ENCODE data around the gene MAP3K7CL. TPM values are rescaled to one million over a fixed set of nuclear protein-coding genes. Genes with fewer than 3 reads are reported as not detected.

Gene MAP3K7CL
- polyA plus RNA-seq, 1 donor from 2014 or later, result 68.6 TPM

DNA sequence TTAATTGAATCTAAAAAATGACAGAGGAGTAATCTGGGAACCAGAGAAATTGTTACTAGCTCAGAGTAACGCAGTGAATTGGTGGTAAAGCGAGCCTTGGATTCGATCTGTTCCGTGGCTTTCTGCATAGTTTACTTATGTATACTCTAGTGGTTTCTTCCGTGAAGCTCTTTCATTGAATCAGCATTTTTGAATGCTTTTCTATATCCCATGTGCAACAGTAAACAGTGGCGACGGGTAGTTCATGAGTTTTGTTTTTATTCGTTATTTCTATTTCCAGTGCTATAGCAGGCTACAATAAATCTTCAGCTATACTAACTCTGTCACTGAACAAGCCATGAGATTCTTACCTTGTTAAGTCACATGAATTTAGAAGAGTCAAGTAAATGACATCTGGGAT, 14.5 kb upstream of the MAP3K7CL start:
- Mint-ChIP-seq H3K4me1 (peaks cover 20 to 24% (median 20%) of the 10 kb centered on the region in 3 donors), H3K27ac (peak overlapping the region in 1 of 3 donors; percentile 64), H3K27me3 (no peaks in the 10 kb centered on the region), H3K4me3 (no peak overlapping the region), H3K36me3 (peaks cover 2% of the 10 kb centered on the region), H3K9me3 (no peaks in the 10 kb centered on the region)

DNA sequence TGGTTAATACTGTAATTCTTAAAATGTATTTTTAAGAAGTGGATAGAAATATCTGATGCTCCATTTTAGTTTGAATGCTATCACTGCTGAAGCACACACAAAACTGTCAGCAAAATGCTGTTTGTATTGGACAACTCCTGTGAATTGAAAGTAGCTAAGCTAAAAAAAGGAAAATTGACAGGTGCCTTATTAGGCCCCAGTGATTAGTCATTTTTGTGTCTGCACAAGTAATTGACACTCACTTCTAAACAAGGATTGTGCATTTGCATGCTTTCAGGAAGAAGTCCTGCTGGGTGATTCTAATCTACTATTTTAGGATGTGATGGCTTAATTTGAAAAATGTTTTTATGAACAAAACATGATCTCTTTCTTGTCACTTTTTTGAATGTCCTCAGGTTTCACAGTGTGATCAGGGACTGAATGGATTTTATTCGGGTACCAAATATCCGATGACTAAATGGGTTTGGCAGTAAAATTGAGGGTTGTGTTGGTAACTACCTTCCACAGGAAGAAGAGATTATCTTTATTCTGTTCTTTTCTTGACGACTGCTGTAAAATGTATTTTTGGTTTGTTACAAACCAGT, 13.0 kb upstream of the MAP3K7CL start:
- Mint-ChIP-seq H3K27ac (peak overlapping the region in 1 of 3 donors; percentile 4), H3K9me3 (no peaks in the 10 kb centered on the region), H3K27me3 (no peaks in the 10 kb centered on the region), H3K4me1 (peaks cover 34 to 37% (median 34%) of the 10 kb centered on the region in 3 donors), H3K36me3 (peaks cover 2% of the 10 kb centered on the region), H3K4me3 (peak overlapping the region in 2 of 4 donors; percentile 61 to 85)

DNA sequence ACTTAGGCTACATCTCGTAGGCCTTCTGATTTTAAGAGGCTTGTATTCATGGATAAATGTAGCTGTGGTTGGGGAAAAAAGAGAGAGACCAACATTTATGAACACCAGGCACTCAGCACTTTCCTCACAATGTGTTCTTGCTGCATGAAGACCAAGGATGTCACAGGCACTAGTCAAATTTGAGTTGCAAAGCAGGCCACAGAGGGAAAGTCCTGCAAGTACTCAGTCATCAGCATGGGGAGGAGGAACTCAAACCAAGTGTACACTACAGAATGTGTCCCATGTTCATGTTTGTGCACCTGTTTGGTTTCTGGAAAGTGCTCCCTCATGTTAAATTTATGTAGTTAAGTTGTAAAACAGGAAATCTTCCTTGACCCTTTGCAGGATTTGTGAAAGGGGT, 8.7 kb upstream of the MAP3K7CL start:
- no peaks in the 10 kb centered on the region for H3K27me3 Mint-ChIP-seq
- H3K9me3 Mint-ChIP-seq, result no peaks in the 10 kb centered on the region
- H3K36me3 Mint-ChIP-seq, result peaks cover 2% of the 10 kb centered on the region
- peak overlapping the region; percentile 84 to 96 (median 88) for H3K4me3 Mint-ChIP-seq
- H3K4me1 Mint-ChIP-seq, result peaks cover 44 to 49% (median 49%) of the 10 kb centered on the region in 3 donors
- peak overlapping the region; percentile 87 to 97 (median 89) for H3K27ac Mint-ChIP-seq

DNA sequence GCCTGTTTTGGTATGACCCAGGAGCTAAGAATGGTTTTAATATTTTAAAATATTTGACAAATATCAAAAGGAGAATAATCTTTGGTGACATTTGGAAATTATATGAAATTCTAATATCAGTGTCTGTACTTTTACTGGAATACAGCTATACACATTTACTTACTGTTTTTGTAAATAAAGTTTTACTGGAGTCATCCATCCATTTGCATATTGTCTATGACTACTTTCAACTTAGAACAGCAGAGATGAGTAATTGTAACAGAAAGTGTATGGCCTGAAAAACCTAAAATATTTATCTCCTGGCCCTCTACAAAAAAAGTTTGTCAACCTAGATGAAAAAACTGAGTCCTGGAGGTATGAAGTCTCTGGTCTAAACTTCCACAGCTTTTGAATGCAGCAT, 5.8 kb upstream of the MAP3K7CL start:
- Mint-ChIP-seq H3K27ac (peak overlapping the region; percentile 73 to 88 (median 80)), H3K4me3 (peak overlapping the region in 2 of 4 donors; percentile 65 to 80), H3K9me3 (peaks cover 0 to 5% (median 0%) of the 10 kb centered on the region in 3 donors), H3K27me3 (no peaks in the 10 kb centered on the region), H3K4me1 (peaks cover 33 to 35% (median 34%) of the 10 kb centered on the region in 3 donors), H3K36me3 (peaks cover 2% of the 10 kb centered on the region)

DNA sequence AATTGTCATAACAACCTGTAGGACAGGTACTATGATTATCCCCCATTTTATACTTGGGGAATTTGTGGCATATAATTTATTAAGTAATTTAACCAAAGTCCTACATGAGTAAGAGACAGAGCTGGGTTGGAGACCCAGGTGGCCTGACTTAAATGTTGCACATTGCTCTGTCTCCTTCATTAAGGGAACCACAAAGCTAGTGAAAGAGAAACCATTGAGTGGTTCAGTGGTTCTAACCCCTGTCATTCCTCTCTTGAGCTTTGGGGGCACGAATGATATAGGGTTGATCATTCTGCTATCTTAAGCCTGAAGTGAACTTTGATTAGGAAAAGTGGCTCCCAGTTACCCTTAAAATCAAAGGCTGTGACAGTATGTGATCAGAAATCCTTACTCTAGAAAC, 5.3 kb upstream of the MAP3K7CL start:
- H3K27me3 Mint-ChIP-seq, result no peaks in the 10 kb centered on the region
- peak overlapping the region; percentile 73 to 88 (median 80) for H3K27ac Mint-ChIP-seq
- H3K4me1 Mint-ChIP-seq, result peaks cover 32 to 33% (median 32%) of the 10 kb centered on the region in 3 donors
- peaks cover 4% of the 10 kb centered on the region for H3K36me3 Mint-ChIP-seq
- peaks cover 0 to 5% (median 0%) of the 10 kb centered on the region in 3 donors for H3K9me3 Mint-ChIP-seq
- H3K4me3 Mint-ChIP-seq, result peak overlapping the region in 3 of 4 donors; percentile 34 to 80 (median 65)

DNA sequence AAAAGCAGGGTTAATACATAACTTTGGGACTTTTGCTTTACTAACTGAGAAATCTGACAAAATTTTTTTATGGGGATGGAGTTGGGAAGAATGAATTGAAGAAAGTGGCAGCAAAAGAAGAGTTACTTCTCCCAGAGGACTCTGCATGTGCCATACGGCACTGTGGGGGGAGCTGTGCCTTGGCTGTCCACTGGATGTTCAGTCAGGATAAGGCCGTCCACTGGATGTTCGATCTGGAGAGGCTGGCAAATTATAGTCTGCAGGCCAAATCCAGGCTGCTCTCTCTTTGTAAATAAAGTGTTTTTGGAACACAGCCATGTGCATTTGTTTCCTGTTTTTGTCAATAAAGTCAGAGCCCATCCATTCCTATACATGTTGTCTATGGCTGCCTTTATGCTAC, 4.5 kb upstream of the MAP3K7CL start:
- Mint-ChIP-seq H3K27ac (no peak overlapping the region), H3K4me3 (peak overlapping the region in 1 of 4 donors; percentile 22), H3K27me3 (no peaks in the 10 kb centered on the region), H3K36me3 (peaks cover 4% of the 10 kb centered on the region), H3K9me3 (peaks cover 0 to 5% (median 0%) of the 10 kb centered on the region in 3 donors), H3K4me1 (peaks cover 28 to 32% (median 29%) of the 10 kb centered on the region in 3 donors)

DNA sequence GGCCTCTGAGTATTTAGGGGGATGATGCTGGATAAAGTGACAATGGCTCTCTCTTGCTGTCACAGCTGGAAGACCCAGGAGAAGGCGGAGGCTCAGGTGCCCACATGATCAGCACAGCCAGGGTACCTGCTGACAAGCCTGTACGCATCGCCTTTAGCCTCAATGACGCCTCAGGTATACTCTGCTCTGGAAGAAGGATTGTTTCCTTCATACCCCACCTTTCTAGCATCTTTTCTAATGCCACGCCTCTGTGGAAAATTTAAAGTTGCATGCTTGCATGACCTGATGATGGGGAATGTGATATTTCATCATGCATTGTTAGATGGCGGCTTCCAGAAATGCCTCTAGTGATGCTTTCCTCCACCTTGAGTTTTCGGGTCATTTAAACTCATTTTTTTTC, 2.8 kb downstream of the MAP3K7CL start:
- H3K4me3 Mint-ChIP-seq, result no peak overlapping the region
- H3K4me1 Mint-ChIP-seq, result peaks cover 0 to 5% (median 2%) of the 10 kb centered on the region in 3 donors
- H3K36me3 Mint-ChIP-seq, result peaks cover 10% of the 10 kb centered on the region
- no peaks in the 10 kb centered on the region for H3K27me3 Mint-ChIP-seq
- no peak overlapping the region for H3K27ac Mint-ChIP-seq
- H3K9me3 Mint-ChIP-seq, result peaks cover 0 to 5% (median 0%) of the 10 kb centered on the region in 3 donors

DNA sequence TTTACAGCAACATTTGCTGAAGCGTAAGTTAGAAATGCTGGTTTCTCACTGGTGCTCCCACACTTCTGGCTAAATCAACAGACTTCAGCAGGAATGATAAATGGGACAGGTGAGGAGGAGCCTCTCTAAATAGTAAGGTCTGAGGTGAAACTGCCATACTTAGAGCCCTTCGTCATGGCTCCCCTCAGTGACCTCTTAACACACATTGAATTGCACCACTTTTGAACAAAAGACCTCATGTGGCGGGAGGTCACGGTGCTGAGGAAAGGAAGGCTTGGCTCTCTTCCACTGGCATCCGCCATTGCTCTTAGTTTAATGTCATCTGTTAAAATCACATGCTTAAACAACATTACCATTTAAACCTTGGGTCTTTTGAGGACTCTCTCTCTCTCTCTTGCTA, 3.4 kb downstream of the MAP3K7CL start:
- Mint-ChIP-seq H3K27me3 (no peaks in the 10 kb centered on the region), H3K9me3 (peaks cover 0 to 5% (median 0%) of the 10 kb centered on the region in 3 donors), H3K4me3 (no peak overlapping the region), H3K36me3 (peaks cover 10% of the 10 kb centered on the region), H3K4me1 (peaks cover 0 to 5% (median 2%) of the 10 kb centered on the region in 3 donors), H3K27ac (no peak overlapping the region)

DNA sequence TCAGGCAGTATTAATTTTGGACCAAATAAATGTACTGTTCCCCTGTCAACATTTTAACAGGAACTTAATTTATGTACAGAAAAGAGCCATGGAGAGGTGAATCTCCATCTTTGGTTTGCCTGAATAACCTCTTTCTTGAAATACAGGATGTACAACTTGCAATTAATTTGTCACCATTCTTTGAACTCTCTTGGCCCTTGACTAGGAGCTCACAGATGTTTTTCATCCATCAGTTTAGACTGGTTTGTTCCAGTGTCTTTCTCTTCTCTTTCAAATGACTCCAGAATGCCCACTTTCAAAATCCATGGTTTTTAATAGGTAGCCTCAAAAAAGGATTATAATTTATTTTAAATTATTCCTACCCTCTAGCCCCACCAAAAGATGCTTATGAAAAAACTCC, 5.0 kb downstream of the MAP3K7CL start:
- no peak overlapping the region for H3K4me3 Mint-ChIP-seq
- no peak overlapping the region for H3K27ac Mint-ChIP-seq
- no peaks in the 10 kb centered on the region for H3K27me3 Mint-ChIP-seq

DNA sequence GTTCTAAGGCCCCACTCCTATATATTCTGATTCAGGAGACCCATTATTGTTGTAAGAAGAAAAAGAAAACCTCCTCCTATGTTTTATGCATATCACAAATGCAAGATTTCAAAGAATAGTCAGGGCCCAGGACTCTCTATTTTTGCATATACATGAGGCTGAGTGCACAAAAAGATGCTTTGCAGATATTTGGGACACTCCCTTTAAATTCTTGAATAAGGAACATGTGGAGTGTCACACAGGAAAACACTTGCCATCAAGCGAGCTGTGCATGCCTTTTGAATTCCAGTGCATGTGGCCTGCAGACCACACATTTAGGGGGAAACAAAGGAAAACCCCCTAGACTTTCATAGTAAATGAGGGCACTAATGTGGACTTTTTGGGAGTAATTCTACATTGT, 5.6 kb downstream of the MAP3K7CL start:
- no peak overlapping the region for H3K27ac Mint-ChIP-seq
- peaks cover 13% of the 10 kb centered on the region for H3K36me3 Mint-ChIP-seq
- peaks cover 0 to 1% (median 0%) of the 10 kb centered on the region in 3 donors for H3K4me1 Mint-ChIP-seq
- H3K27me3 Mint-ChIP-seq, result no peaks in the 10 kb centered on the region
- H3K9me3 Mint-ChIP-seq, result no peaks in the 10 kb centered on the region
- H3K4me3 Mint-ChIP-seq, result no peak overlapping the region

More for the DNA sequence above, 5.0 kb downstream of the MAP3K7CL start:
- H3K9me3 Mint-ChIP-seq, result no peaks in the 10 kb centered on the region
- H3K4me1 Mint-ChIP-seq, result peaks cover 0 to 2% (median under 1%) of the 10 kb centered on the region in 3 donors
- peaks cover 9% of the 10 kb centered on the region for H3K36me3 Mint-ChIP-seq

DNA sequence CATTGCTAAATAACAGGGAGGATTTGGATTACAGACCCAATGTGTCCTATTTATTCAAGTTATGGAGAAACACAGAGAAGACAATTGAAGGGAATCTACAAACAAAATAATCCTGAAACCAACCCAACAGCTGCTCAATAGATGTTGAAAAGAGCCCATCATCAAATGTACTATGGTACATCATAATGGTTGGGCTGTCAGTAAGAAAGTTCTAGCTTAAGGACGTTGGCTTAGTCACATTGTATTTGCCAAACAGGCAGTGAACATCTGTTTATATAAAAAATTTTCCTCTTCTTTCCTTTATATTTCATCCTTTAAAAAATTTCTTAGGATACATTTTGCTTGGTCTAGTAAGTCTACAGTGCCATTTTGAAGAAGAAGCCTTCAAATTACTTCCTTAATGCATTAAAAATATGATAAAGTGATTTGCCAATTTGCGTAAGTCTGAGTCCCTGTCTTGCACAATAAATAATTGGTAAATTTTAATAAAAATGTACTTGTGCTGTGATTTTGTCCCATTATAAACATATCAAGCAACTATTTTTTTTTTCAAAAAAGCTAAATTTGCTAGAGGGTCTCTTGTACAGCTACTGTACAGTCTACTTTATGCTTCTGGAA, 14.4 kb downstream of the MAP3K7CL start:
- no peak overlapping the region for H3K27ac Mint-ChIP-seq
- H3K4me1 Mint-ChIP-seq, result peaks cover 0 to 2% (median 0%) of the 10 kb centered on the region in 3 donors
- H3K4me3 Mint-ChIP-seq, result no peak overlapping the region
- H3K36me3 Mint-ChIP-seq, result peaks cover 5% of the 10 kb centered on the region
- no peaks in the 10 kb centered on the region for H3K27me3 Mint-ChIP-seq
- H3K9me3 Mint-ChIP-seq, result no peaks in the 10 kb centered on the region

DNA sequence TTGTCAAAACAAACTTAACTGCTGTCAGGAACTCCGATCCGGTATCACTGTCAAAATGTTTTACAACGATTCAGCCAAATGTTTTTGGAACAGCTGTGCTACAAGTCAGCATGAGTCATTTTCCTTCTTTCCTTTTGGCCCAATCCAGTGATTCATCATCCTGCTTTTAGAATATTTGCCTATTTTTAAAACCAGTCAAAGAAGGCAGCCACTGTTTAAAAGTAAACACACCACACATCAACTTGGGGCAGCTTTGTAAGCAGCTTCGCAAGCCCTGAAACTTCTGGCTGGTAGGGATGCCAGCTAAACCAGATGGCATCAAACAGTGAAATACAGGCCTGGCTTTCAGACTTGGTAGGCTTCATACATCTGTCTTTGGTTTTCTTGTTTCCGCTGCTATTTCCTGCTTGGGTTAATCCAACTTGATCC, 14.9 kb downstream of the MAP3K7CL start:
- Mint-ChIP-seq H3K27ac (no peak overlapping the region), H3K4me3 (no peak overlapping the region), H3K9me3 (no peaks in the 10 kb centered on the region)

DNA sequence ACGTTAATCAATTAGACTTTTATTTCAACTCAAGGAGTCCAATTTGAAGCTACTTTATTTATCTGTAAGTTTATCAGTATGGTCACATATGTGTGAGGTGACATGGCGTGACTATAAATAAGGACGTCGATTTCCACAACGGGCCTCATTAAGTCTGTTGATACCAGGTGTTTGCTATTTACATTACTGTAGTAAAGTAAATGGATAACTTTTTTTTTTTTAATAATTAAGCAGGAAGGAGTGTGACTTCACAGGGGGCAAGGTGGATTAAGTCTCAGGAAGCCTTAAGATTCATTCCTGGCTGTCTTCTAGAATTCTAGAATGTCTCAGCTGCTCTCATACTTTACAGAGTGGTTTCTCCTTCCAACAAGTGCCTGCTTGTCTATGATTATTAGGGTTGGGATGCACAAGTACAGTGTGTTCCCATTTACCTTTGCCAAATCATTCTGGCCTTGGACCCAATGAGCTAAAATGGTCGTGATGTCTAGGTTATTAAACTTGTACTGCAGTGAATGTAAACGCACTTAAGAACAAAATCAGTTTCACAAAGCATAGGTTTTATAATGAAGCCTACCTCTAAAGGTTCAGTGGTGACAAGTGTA, 15.5 kb downstream of the MAP3K7CL start:
- Mint-ChIP-seq H3K36me3 (peaks cover under 1% of the 10 kb centered on the region), H3K27ac (no peak overlapping the region), H3K4me1 (peaks cover 0 to 2% (median 0%) of the 10 kb centered on the region in 3 donors), H3K9me3 (no peaks in the 10 kb centered on the region), H3K27me3 (no peaks in the 10 kb centered on the region), H3K4me3 (no peak overlapping the region)

More for the DNA sequence above, 14.9 kb downstream of the MAP3K7CL start:
- H3K4me1 Mint-ChIP-seq, result peaks cover 0 to 2% (median 0%) of the 10 kb centered on the region in 3 donors
- peaks cover 5% of the 10 kb centered on the region for H3K36me3 Mint-ChIP-seq
- H3K27me3 Mint-ChIP-seq, result no peaks in the 10 kb centered on the region

DNA sequence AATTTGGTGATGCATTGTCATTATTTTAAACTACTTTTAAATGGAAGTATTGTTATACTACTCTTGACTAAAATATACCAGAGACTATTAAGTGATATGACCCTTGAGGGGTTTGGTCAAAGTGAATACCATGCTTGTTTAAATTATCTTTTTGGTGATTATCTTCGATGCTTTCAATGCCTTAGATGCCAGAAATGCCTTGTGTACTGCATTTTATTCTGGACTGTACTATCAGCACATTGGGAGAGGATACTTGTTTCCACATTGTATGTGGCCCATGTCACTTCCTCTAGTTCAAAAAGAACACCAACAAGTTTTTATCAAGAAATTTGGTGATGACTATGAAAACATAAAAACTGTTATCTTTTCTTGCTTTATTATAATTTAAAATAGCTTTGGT, 16.3 kb downstream of the MAP3K7CL start:
- no peaks in the 10 kb centered on the region for H3K27me3 Mint-ChIP-seq
- H3K4me1 Mint-ChIP-seq, result no peaks in the 10 kb centered on the region

DNA sequence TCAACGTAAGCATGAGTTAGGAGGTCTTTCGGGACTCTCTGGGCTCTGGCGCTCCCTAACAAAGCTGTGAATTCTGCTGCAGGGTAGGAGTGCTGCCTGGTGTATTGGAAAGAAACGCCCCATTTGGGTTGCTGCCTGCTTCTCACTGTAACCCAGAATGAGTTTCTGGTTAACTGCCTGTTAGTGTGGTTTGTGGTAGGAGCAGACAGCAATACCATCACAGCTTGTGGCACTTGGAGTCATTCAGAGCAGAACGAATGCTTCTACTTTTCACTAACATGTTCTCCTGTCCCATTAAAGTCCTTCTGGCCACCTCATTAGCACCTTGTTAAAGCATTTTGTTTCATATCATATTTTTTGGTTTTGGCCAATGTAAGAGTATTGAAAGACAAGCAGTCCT, 18.1 kb downstream of the MAP3K7CL start:
- H3K36me3 Mint-ChIP-seq, result peaks cover 6% of the 10 kb centered on the region
- no peak overlapping the region for H3K27ac Mint-ChIP-seq
- no peaks in the 10 kb centered on the region for H3K4me1 Mint-ChIP-seq
- no peaks in the 10 kb centered on the region for H3K27me3 Mint-ChIP-seq
- H3K9me3 Mint-ChIP-seq, result no peaks in the 10 kb centered on the region
- H3K4me3 Mint-ChIP-seq, result no peak overlapping the region

More for the DNA sequence above, 16.3 kb downstream of the MAP3K7CL start:
- H3K4me3 Mint-ChIP-seq, result no peak overlapping the region
- no peak overlapping the region for H3K27ac Mint-ChIP-seq
- H3K9me3 Mint-ChIP-seq, result no peaks in the 10 kb centered on the region
- peaks cover 3% of the 10 kb centered on the region for H3K36me3 Mint-ChIP-seq
